ENCODE data around the gene NCAPH2. TPM values are rescaled to one million over a fixed set of nuclear protein-coding genes. Genes with fewer than 3 reads are reported as not detected.
A peak's percentile ranks its signal among the peaks of the same experiment; 100 is the strongest.

The NCAPH2 gene
- total and polyA plus RNA-seq, 9 of the 15 experiments (the other 6 are each of a cell fraction or from before 2014, with no cell fraction given), result 3.6 to 88.6 (median 32.4) TPM

GRCh38 chr22:50545522-50546325, 37.7 kb downstream of the NCAPH2 start, which contains the start of gene KLHDC7B (continued):
- TF ChIP-seq MAFG (tag; conservative IDR thresholded peaks at IDR 0.05) (no peak), ZNF639 (CRISPR knock-in tag; conservative IDR thresholded peaks at IDR 0.05 in 1 of 2, IDR thresholded peaks at IDR 0.05 in 1 of 2) (0 out of 4 replicates have a peak, but pooled peaks of 1 of the 2 experiments have one; percentile 7), HDGF (IDR thresholded peaks at IDR 0.05) (no peak), LCOR (CRISPR knock-in tag; IDR thresholded peaks at IDR 0.05) (no peak), ATF3 (IDR thresholded peaks at IDR 0.05) (peak; percentile 66; the same call in 1 of the 2 replicates), ATF3 (CRISPR knock-in tag; conservative IDR thresholded peaks at IDR 0.05) (no peak), ELK1 (CRISPR knock-in tag; IDR thresholded peaks at IDR 0.05) (no peak), ARID3A (IDR thresholded peaks at IDR 0.05; ENCODE audit: borderline replicate concordance, low read depth, low read length) (no peak), NR4A1 (CRISPR knock-in tag; IDR thresholded peaks at IDR 0.05) (no peak), NR4A1 (tag; IDR thresholded peaks at IDR 0.05) (no peak), ZNF57 (CRISPR knock-in tag; IDR thresholded peaks at IDR 0.05) (no peak)
- TF ChIP-seq, protein P1, sequence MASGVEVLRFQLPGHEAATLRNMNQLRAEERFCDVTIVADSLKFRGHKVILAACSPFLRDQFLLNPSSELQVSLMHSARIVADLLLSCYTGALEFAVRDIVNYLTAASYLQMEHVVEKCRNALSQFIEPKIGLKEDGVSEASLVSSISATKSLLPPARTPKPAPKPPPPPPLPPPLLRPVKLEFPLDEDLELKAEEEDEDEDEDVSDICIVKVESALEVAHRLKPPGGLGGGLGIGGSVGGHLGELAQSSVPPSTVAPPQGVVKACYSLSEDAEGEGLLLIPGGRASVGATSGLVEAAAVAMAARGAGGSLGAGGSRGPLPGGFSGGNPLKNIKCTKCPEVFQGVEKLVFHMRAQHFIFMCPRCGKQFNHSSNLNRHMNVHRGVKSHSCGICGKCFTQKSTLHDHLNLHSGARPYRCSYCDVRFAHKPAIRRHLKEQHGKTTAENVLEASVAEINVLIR (CRISPR knock-in tag; IDR thresholded peaks at IDR 0.05), result no peak
